GM18505 (cell line): ENCODE measurements around the gene ARID1B.

Experiments
- ATAC-seq: cut with Tn5 transposase; IDR thresholded peaks from one replicate; pipeline ENCODE4 v1.9.1; 2021; ENCODE audit not compliant: unreplicated experiment
- POLR2A ChIP-seq: IDR thresholded peaks from 4 replicates; pipeline ENCODE4 v1.6.1; 2011; ENCODE audit warnings: borderline replicate concordance; ENCODE audit not compliant: insufficient read depth, insufficient read length; ENCODE audit errors: extremely low read depth

Gene ARID1B

GRCh38 chr6:157238346-157238745, 461.2 kb downstream of the ARID1B start:
- no peak for TF ChIP-seq POLR2A
- ATAC-seq: no peak

GRCh38 chr6:157239148-157239547, 462.0 kb downstream of the ARID1B start:
- TF ChIP-seq POLR2A: no peak

GRCh38 chr6:157239671-157240058, 462.5 kb downstream of the ARID1B start:
- no peak for ATAC-seq
- no peak for TF ChIP-seq POLR2A

More at GRCh38 chr6:157239148-157239547, 462.0 kb downstream of the ARID1B start:
- no peak for ATAC-seq

GRCh38 chr6:157240059-157240959, 463.1 kb downstream of the ARID1B start:
- no peak for ATAC-seq
- TF ChIP-seq POLR2A: no peak

- TF ChIP-seq POLR2A: no peak
- no peak for ATAC-seq
Observed at GRCh38 chr6:157240960-157241311, 463.8 kb downstream of the ARID1B start.

- TF ChIP-seq POLR2A: no peak
- no peak for ATAC-seq
Observed at GRCh38 chr6:157242791-157243190, 465.6 kb downstream of the ARID1B start.

GRCh38 chr6:157244175-157244574, 467.0 kb downstream of the ARID1B start:
- TF ChIP-seq POLR2A: no peak
- ATAC-seq: no peak

- ATAC-seq: no peak
- TF ChIP-seq POLR2A: no peak
Observed at GRCh38 chr6:157244780-157245179, 467.6 kb downstream of the ARID1B start.

- no peak for TF ChIP-seq POLR2A
- ATAC-seq: no peak
Observed at GRCh38 chr6:157245436-157245835, 468.3 kb downstream of the ARID1B start.

GRCh38 chr6:157246048-157246630, 469.0 kb downstream of the ARID1B start:
- no peak for TF ChIP-seq POLR2A

GRCh38 chr6:157246771-157247484, 469.8 kb downstream of the ARID1B start:
- ATAC-seq: no peak
- TF ChIP-seq POLR2A: no peak

More at GRCh38 chr6:157246048-157246630, 469.0 kb downstream of the ARID1B start:
- ATAC-seq: no peak

- ATAC-seq: no peak
- no peak for TF ChIP-seq POLR2A
Observed at GRCh38 chr6:157248264-157248663, 471.1 kb downstream of the ARID1B start.

- TF ChIP-seq POLR2A: no peak
- ATAC-seq: no peak
Observed at GRCh38 chr6:157249826-157250225, 472.6 kb downstream of the ARID1B start.
